Measurements from ENCODE around the gene MAP2K1. TPM values are rescaled to one million over a fixed set of nuclear protein-coding genes. Genes with fewer than 3 reads are reported as not detected.

The MAP2K1 gene
- total and polyA plus RNA-seq, 2 of the 4 experiments (the other 2 are of a cell fraction), result 34.7 to 37.8 TPM

- H3K4me2 ChIP-seq (ENCODE audit: low read depth, low read length), result no peak overlapping the region
- H2BK15ac ChIP-seq (ENCODE audit: low read depth, low read length), result no peak overlapping the region
- no TSS peak for BruUV-seq (replicated peaks)
- no peak overlapping the region for H3K4ac ChIP-seq (ENCODE audit: low read depth, low read length)
- H3K27me3 ChIP-seq (ENCODE audit: control insufficient read depth, insufficient read depth, low read length), result no peaks in the 10 kb centered on the region
- H2BK120ac ChIP-seq (ENCODE audit: low read depth, low read length), result no peak overlapping the region
- no peak overlapping the region for H3K14ac ChIP-seq (replicated peaks; ENCODE audit: low read depth, low read length)
- no peak overlapping the region for H3K18ac ChIP-seq (ENCODE audit: low read depth, low read length)
- no peak overlapping the region for H2AK5ac ChIP-seq (ENCODE audit: low read depth, low read length)
- H4K5ac ChIP-seq (ENCODE audit: low read depth, low read length), result no peak overlapping the region
- no peaks in the 10 kb centered on the region; the same call in 1 of the 2 replicates for H3K4me1 ChIP-seq (ENCODE audit: control insufficient read depth, insufficient read depth, low read length)
- H3K36me3 ChIP-seq (ENCODE audit: control insufficient read depth, insufficient read depth, low read length), result peaks cover 40% of the 10 kb centered on the region
- dilution Hi-C loops (cut with HindIII; ENCODE audit: low sequenced_read_pairs, unreplicated experiment) (no loop called here), intact Hi-C loops (cut with micrococcal nuclease) (loop anchor here (2.0 to 5.0 kb wide), 2 partner anchors 142 to 246 kb away; partner anchors contain the start of genes MEGF11 and TIPIN), in situ Hi-C loops (cut with MboI; ENCODE audit: low sequenced_read_pairs) (loop anchor here (25.0 kb wide), 1 partner anchor 586 kb away; no protein-coding TSS in a partner anchor)
- H3K9ac ChIP-seq (ENCODE audit: low read depth, low read length), result no peak overlapping the region
- TF ChIP-seq CTCF (conservative IDR thresholded peaks at IDR 0.05; ENCODE audit: low read depth, low read length) (peak; percentile 48), POLR2A (IDR thresholded peaks at IDR 0.05; ENCODE audit: low read depth, low read length) (no peak), RAD21 (IDR thresholded peaks at IDR 0.05; ENCODE audit: low read length) (peak; percentile 36; the same call in 1 of the 2 replicates), SMC3 (IDR thresholded peaks at IDR 0.05; ENCODE audit: low read depth, low read length) (peak; percentile 25; the same call in 1 of the 2 replicates), USF2 (IDR thresholded peaks at IDR 0.05; ENCODE audit: low read depth, low read length) (no peak), BHLHE40 (IDR thresholded peaks at IDR 0.05; ENCODE audit: low read depth, low read length) (no peak)
- H3K56ac ChIP-seq (ENCODE audit: extremely low read depth, insufficient read depth, low read length), result no peak overlapping the region
- H3K9me1 ChIP-seq (ENCODE audit: insufficient read depth, low read length), result no peaks in the 10 kb centered on the region
- H3K9me3 ChIP-seq (ENCODE audit: control insufficient read depth, insufficient read depth, low read length), result no peaks in the 10 kb centered on the region
- WGBS, 2 experiments (ENCODE audit: extremely low coverage in 2 of 2, insufficient read length in 1 of 2), result 33% methylated on average over 1 of the region's 3 CpGs; no CpG with 5 or more reads in 1 of the 2 experiments
- peaks cover 15 to 31% of the 10 kb centered on the region in 2 experiments for H3K79me1 ChIP-seq (ENCODE audit: low read depth in 1 of 2, low read length in 2 of 2)
- H2AK9ac ChIP-seq (replicated peaks; ENCODE audit: low read depth, low read length, poor library complexity), result no peak overlapping the region
- ChIA-PET POLR2A (ENCODE audit: unreplicated experiment) (no interaction called here), CTCF (interaction anchor here (2.5 kb wide), 1 partner anchor 112 kb away, joined by 10 read pairs; the partner anchor contains the start of gene MAP2K1)
- H2AFZ ChIP-seq (replicated peaks; ENCODE audit: low read length, poor library complexity), result no peak overlapping the region
- H2BK5ac ChIP-seq (ENCODE audit: low read depth, low read length, poor library complexity, severe bottlenecking), result no peak overlapping the region
- no peak overlapping the region for H3K23ac ChIP-seq (ENCODE audit: low read depth, low read length)
- no peak overlapping the region for H3K27ac ChIP-seq (ENCODE audit: insufficient read depth, low read length)
- no peak overlapping the region for H4K8ac ChIP-seq (ENCODE audit: low read depth in 2 of 2, low read length in 2 of 2)
- no peak overlapping the region for H2BK20ac ChIP-seq (ENCODE audit: low read depth, low read length)
- no peak overlapping the region for H3K4me3 ChIP-seq (ENCODE audit: insufficient read depth, low read depth, low read length)
- DNase-seq, result peak; percentile 51
- no peak for ATAC-seq (ENCODE audit: low read depth)
- peaks cover 52% of the 10 kb centered on the region for H4K20me1 ChIP-seq (ENCODE audit: insufficient read depth, low read length)
- H4K91ac ChIP-seq (ENCODE audit: insufficient read depth, low read depth, low read length), result no peak overlapping the region
Observed at GRCh38 chr15:66498501-66499386, 112.0 kb downstream of the MAP2K1 start.

Data from IMR-90 (cell line).